ENCODE measurements around the gene PDZK1.
A peak's percentile ranks its signal among the peaks of the same experiment; 100 is the strongest.
"Not testable (repeated sequence)": the region's sequence is repeated elsewhere in the genome, so short reads cannot be mapped to it uniquely, and the experiment has no call there.

The PDZK1 gene

DNA sequence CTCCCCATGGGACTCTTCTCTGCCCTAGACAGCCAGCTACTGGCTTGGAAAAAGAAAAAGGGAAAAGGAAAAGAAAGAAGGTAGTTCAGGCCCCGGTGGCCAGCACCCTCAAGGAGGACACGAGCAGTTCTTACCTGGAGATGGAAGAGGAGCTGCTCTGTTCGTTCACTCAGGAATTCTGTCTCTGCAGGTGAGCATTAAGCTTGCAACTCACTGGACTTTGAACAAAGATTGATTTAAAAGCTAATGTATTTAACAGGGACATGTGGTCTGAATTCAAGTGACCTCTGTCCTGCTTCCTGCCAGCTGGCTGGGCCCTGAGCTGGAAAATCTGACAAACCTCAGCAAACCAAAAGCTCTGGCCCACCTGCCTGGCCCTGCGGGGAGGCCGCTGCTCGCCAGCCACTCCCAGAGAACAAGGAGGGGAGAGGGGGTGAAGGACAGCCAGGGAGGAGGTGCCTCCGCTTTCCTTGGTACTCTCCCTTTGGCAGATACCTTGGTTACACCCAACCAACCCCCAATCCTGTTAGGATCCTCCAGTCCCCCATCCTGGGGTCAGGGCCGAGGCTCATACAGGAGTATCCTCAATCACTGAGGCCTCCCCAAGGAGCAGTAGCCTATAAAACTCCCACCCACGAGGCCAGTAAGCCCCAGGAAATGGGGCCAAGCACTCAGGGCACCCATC, at the start of gene PDZK1:
TSS of gene PDZK1 (minus strand) at position 186 of the 685 bp plus-strand sequence. CDS start 19,347 bp downstream, outside the sequence.
- peak in 1 of 2 experiments; percentile 18 for DNase-seq

DNA sequence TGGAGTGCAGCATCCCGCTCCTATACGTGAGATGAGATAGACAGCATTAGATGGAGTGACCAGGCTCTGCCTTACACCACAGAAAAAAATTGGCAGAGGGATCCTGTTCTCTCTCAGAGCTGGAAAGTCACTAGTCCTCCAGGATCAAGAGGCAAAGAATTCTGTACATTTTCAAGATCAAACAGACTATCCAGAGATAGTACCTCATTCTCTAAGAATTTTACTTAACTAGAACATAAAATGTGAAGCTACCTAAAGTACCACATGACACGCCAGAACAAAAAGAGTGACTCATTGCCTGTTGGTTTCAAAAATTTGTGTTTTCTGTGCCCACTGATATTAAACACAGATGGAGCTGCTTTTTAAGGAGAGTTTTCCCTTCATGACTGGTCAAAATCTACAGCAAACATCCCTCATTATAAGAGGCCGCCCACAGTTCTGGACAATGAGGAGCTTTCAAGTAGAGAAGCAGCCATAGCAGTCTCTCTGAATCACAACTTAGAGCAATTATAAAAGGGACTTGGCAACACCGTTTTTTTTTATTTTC, 44.4 kb upstream of the PDZK1 start:
- DNase-seq, result no peak

DNA sequence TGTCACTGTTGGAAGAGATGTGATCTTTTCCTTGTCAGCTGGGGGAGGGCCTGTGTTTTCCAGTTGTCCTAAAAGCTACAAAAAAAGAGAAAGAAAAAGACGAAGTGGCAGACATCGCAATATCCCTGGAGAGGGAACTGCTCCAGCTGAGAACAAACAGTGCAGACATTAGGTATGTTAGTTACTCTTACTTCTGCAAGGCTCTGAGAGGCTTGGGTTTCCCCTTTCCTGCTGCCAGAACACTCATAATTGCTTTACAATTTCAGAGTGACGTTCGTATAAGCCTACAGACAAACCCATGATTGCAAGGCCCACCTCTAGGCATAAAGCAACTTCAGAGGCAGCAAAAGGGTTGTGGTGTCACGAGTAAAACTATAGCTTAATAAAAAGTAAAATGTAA, 43.3 kb upstream of the PDZK1 start:
- DNase-seq, result no peak

DNA sequence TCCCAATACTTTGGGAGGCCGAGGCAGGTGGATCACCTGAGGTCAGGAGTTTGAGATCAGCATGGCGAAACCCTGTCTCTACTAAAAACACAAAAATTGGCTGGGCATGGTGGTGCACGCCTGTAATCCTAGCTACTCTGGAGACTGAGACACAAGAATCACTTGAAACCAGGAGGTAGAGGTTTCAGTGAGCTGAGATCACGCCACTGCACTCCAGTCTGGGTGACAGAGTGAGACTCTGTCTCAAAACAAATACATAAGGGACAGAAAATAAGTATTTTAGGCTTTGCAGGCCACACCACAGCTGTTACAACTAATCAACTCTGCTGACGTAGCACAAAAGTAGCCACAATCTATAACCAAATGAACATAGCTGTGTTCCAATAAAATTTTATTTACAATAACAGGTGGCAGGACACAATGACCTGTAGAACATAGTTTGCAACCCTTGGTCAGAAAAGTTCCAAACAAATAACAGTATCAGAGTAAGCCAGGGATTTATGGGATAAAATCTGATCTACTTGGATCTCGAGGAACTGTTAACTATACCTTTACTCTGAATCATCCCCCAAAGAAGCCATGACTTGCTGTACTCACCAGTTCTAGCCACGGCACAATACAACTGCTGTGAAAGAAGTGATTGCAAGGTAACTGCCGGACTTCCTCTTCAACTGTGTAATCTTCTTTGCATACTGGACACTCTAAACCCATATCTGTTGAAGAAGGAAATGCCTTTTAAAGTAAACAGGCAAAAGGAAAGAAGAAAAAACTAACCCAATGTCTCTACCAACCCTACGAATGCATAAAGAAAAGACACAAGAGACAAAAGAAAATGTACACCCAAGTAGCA, 40.5 kb upstream of the PDZK1 start:
- no peak for DNase-seq

DNA sequence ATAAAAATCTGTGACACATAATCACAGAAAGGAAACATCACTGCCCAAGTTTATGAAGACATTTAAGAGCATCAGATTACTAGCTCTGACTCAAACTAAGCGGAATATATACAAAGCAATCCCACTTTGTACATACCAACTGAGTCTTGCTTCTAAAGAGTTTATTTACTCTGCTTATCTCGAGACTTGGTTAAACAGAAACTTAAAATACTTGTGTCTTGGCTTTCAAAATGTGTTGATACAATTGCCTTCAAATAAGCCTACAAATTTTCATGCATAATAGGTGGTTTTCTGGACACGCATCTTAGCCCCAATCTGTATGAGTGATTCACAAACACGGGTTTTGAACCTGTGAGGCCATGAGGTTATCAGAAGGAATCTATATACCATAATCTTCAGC, 33.1 kb upstream of the PDZK1 start:
- no peak for DNase-seq

DNA sequence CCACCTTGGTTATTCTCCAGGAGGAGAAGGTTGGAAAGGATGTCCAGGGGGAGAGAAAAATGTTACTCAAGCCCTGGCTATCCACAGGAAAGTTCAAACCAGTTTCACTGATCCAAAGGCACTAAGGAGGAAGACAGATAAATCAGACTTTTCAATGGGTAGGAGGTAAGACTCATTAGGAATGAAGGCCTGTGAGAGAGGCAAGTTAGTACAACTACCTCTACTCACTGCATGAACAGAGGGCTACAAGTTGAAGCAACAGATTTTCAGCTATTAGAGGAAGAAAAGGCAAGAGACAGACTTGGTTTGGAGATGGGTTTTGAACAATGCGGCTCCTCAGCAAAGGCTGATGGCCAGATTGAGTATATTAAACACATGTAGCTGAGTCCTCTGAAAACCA, 29.0 kb upstream of the PDZK1 start:
- DNase-seq, result no peak

DNA sequence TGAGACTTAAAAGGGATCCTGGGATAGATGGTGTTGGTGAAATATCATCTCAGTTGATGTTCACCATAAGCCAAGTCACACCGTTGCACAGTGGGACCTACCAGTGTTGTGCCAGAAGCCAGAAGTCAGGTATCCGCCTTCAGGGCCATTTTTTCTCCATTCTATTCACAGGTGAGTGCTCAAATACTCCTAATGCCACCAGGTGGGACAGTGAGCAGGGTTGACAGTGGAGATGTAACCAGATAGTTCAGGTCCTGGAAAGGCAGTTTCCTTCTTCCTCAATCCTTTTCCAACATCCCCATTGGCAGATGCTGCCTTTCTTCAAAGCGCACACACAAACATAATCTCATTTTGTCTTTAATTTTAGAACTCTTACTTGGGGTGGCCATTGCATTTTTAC, 23.7 kb upstream of the PDZK1 start:
- no peak for DNase-seq

DNA sequence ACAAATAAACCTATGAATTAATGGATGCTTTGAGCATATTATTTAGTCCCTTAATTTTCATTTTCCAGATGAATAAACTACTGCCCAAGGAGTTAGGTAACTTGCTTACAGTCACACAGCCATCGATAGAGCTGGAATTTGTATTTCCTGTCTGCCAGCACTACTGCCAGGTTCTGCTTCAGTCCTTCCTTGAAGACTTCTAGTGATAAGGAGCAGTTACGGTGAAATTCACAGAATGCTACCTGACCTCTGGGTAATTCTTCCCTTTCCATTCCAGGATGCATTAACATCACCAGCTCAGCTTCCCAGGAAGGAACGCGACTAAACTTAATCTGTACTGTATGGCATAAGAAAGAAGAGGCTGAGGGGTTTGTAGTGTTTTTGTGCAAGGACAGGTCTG, 23.3 kb upstream of the PDZK1 start:
- DNase-seq, result no peak

DNA sequence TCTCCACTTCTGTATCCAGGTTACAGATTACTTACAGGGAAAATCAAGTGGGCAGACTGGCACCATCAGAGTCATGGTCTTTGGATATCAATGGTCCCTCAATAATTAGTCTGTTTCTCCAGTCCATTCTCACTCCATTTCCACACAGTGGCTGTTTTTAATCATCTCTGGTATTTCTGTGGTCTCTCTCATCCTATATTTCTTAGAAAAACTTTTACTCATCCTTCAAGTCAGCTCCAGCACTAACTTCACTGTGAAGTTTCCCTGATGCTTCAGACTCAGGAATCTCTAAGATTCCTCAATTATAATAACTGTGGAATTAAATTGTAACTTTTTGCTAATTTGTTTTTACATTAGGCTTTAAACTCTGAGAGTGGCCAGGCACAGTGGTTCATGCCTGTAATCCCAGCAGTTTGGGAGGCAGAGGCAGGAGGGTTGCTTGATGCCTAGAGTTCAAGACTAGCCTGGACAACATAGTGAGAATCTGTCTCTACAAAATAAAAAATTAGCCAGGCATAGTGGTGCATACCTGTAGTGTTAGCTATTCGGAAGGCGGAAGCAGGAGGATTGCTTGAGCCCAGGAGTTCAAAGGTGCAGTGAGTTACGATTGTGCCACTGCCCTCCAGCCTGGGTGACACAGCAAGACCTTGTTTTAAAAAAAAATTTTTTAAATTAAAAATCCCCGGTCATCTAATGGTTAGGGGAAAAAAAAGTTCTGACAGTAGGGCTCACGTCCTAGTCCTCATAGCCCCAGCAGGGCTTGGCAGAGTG, 22.7 kb upstream of the PDZK1 start:
- no peak for DNase-seq

DNA sequence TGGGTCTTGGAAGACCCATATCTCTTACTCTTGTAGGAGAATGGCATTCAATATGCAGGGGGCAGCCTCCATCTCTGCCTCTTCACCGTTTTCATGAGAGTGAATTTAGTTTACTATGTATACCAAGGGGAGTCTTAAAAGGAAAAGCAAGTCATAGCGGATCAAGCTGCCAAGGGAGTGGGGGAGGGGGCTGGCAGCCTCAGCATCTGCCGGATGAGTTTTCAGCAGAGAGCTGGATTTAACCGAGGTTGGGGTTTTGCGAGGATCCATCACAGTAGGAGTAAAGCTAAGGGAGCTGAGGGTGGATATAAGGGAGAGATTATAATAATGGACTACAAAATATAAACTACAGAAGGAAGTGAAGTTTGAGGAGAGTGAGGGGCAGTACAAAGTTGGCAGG, 22.0 kb upstream of the PDZK1 start:
- DNase-seq, result no peak

DNA sequence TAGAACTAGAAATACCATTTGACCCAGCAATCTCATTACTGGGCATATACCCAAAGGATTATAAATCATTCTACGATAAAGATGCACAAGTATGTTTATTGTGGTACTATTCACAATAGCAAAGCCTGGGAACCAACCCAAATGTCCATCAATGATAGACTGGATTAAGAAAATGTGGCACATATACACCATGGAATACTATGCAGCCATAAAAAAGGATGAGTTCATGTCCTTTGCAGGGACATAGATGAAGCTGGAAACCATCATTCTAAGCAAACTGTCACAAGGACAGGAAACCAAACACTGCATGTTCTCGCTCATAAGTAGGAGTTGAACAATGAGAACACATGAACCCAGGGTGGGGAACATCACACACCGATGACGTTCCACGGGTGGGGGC, 19.0 kb upstream of the PDZK1 start:
- DNase-seq, result not testable (repeated sequence)

DNA sequence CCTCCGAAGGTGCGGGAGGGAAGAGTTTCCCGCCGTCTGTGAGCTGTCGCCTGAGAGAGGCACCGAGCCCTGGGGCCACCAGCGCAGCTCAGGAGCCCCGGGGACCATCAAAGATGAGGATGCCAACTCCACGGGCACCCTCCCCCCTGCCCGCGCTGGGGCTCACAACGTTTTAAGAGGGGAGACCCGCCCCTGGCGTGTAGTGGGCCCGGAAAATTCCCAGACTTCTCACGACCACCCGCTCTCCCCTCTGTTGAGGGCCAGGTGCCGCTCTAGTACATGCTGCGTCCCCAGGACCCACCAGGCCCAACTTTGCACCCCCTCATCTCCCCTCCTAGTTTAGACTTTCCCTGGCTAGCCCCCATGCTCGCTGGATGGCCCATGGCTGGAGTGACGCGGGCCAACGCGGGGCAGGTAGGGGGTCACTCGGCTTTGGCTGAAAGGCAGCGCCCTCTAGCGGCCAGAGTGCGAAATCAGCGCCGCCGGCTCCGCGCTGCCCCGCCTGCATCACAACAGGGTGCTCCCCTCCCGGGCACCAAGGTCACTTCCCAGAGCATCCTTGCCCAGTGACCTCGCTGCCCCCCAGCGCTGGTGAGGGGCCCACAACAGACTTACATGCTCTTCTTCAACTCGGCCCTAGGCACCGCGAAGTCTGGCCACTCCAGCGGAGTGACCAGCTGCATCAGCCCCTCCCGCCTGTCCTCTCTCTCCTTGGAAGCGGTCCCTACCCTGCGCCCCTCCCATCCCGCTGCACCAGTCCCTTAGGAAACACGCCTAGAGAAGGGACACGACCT, 13.9 kb upstream of the PDZK1 start:
- peak; percentile 65 to 73 for DNase-seq

DNA sequence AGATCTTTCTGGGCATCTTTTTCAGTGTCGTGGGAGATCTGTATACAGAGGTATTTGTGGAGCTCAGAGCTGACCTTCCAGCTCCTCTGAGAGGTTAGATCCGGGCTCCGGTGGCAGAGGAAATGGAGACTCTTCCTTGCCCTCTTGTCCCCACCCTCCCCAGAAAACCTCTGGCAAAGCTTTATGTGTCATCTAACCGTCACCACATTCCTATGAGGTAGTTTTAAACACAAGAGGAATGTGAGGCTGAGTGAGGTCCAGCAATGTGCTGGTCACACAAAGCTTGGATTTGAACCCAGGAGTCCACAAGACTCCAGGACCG, 13.3 kb upstream of the PDZK1 start:
- DNase-seq, result no peak

DNA sequence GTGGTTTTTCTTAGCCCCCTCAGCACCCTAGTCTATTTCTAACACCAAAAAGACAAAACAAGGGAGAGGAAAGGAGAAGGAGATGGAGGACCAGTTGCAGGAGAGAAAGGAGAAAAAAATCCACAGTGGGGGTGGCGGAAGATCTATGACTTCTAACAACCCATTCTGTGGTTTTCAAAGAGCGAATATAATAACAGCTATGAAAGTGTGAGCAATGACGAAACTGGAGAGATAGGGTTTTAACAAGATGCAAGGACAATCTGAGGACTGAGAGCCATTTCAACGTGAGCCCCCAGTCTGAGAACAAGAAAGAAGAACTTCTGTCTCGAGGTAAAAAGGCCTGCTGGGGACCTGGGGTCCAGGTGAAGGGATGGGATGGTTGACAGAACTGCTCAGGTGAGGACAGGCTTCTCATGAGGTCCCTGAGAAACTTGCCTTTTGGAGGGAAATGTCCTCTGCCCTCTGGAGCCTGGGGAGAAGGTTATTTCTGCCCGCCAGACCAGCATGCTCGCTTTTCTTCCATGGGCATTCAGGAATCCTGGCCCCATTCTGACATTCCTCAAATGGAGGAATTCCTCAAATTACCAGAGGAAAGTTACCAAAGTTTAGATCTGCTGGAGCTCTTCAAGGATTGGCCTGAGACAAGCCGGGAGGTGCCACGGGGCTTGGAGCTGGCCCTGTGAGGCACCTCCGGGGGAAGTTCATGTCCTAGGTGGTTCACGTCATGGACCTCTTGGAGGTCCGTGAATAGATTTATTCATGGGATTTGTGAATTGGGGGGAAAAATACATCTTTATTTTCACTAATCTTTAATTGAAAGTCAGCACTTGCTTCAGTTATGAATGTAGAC, 12.3 kb upstream of the PDZK1 start, which contains the start of gene CD160:
TSS of gene CD160 (plus strand) at position 270 of the 850 bp plus-strand sequence. CDS start 8,829 bp downstream, outside the sequence.
- no peak for DNase-seq

DNA sequence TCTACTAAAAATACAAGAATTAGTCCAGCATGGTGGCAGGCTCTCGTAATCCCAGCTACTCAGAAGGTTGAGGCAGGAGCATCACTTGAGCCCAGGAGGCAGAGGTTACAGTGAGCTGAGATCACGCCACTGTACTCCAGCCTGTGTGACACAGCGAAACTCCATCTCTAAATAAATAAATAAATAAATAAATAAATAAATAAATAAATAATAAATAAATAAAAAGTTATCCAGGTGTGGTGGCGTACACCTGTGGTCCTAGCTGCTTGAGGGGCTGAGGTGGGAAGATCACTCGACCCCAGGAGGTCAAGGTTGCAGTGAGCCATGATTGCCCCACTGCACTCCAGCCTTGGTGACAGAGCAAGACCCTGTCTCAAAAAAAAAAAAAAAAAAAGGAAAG, 11.3 kb upstream of the PDZK1 start:
- DNase-seq, result not testable (repeated sequence)

DNA sequence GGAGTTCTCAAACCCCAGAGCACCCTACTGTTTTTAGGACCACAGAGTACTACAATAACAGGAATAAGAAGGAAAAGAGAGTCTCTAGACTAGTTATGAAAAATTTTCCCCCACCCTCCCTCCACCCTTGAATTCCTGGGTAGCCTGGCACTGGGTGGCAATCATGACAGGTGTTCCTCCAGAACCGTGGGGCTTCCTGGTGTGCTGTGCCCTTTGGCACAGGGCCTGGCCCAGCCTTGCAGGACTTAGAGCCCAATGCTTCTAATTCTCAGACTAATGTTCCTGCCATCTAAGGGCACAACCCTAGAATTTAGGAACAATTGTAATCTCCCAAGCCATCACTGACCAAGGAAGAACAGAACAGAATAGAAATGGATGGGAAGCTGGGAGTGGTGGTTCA, 10.7 kb upstream of the PDZK1 start:
- DNase-seq, result no peak

DNA sequence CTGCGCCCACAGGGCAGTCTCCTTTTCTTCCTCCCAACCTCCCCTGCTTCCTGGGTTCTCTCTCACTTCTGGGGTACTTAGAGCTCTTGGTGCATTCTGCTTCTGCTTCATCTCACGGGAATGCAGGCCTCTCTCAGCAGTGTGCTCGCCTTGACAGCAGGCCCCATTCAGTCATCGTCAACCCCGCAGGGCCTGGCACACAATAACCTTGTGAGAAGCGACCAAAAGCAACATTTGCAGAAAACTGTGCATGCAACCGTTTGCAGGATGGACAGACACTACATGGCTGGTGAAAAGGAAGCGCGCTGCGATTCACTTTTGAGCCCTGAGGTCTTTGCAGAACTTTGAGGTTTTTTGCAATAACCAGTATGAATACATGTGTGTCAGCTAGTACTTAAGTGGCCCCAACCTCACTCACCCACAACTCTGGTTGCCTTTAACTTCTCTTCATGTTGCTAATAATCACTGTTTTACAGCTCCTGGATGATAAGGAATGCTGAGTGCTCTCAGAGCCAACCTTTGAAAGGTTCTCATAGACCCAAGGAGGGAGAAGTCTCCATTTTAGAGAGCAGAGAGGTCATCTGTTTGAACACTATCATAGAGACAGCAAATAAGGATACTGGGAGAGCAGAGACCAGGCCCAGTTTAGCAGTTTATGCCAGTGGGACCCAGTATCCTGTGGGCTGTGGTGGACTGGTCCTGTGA, 9.6 kb upstream of the PDZK1 start:
- no peak for DNase-seq

DNA sequence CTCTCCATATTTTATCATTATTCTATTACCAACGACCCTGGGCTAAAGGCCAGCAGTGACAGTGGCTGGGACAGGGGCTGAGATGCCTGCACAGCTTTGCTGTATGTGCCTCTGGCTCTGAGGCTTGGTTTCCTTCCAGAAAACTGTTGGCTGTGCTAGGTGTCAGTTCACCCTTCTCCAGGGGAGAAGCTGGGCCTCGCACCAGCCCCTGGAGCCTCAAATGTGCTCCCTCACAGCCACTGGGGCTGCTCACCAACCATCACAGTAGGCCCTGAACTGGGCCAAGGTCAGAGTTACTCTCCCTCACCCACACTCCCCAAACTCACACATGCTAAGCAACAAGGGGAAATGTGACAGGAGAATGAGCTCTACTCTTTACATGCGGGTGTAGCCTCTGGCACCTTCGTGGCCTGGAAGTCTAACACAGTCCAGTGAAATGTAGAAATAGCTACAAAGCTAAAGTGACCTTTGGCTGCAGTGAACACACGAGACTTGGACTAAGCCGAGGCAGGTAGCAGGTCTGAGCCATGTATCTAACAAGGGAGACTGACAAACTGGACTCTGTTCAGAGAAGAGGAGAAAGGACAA, 7.5 kb upstream of the PDZK1 start:
- DNase-seq, result no peak

DNA sequence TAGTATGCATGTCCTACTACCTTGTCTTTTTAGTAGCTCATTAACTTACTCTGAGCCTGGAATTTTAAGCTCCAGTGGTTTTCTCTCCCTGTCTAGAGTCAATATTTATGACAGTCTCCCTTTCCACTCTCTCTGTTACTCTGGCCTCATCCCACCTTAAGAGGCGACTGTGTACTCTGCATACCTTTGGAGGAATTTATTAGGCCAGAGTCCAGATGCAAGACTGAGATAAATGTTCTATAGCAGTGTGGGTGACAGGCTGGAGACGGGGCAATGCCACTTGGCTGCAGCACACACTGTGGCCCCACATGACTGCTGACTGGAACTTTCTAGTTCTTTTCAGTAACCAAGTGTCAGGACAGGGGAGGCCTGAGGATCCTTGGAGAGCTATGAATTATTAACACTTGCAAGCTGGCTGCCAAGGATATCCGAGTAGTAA, 4.1 kb upstream of the PDZK1 start:
- no peak for DNase-seq

DNA sequence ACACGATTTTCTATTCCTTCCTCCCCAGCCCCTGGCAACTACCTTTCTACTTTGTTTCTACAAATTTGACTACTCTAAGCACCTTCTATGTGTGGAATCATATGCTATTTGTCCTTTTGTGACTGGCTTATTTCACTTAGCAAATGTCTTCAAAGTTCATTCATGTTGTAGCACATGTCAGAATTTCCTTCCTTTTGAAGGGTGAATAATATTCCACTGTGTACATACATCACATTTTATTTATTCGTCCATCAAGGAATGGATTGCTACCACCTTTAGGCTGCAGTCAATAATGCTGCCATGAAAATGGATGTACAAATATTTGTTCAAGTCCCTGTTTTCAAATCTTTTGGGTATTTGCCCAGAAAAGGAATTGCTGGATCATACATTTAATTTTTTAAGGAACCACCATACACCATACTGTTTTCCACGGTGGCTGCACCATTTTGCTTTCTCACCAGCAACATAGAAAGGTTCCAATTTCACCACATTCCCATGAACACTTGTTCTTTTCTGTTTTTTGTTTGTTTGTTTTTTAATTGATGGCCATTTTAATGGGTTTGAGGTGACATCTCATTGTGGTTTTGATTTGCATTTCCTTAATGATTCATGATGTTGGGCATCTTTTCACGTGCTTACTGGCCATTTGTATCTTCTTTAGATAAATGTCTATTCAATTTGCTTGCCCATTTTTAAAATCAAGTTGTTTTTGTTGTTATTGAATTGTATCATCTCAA, 3.3 kb upstream of the PDZK1 start:
- DNase-seq, result no peak

Data from SHP77 (cell line).